Gastroesophageal sphincter (tissue), 3 donors: Measurements from ENCODE around the gene GDPD5.

Experiments used
- EP300 ChIP-seq: sonication (generic); formaldehyde crosslinking; IDR thresholded peaks from one replicate; pipeline ENCODE4 v1.6.1; 2017; ENCODE audit warnings: antibody characterized with exemption, mild to moderate bottlenecking
- POLR2A ChIP-seq, 2 donors: fragments of 450-650 bp; IDR thresholded peaks; one replicate each; pipeline ENCODE4 v1.6.1; 2017; ENCODE audit warnings: antibody characterized with exemption in 2 of 2, mild to moderate bottlenecking in 2 of 2, moderate library complexity in 1 of 2
- TF ChIP-seq, protein P1 (sequence below), 4 experiments: fragments of 200-600 bp in 2 of 4; fragments of 450-650 bp in 2 of 4; sonication (generic) in 1 of 4; IDR thresholded peaks; one replicate each; pipeline ENCODE4 v1.5.1; 2017 to 2019; ENCODE audit warnings: antibody characterized with exemption in 4 of 4, mild to moderate bottlenecking in 2 of 4, moderate library complexity in 2 of 4

DNA sequence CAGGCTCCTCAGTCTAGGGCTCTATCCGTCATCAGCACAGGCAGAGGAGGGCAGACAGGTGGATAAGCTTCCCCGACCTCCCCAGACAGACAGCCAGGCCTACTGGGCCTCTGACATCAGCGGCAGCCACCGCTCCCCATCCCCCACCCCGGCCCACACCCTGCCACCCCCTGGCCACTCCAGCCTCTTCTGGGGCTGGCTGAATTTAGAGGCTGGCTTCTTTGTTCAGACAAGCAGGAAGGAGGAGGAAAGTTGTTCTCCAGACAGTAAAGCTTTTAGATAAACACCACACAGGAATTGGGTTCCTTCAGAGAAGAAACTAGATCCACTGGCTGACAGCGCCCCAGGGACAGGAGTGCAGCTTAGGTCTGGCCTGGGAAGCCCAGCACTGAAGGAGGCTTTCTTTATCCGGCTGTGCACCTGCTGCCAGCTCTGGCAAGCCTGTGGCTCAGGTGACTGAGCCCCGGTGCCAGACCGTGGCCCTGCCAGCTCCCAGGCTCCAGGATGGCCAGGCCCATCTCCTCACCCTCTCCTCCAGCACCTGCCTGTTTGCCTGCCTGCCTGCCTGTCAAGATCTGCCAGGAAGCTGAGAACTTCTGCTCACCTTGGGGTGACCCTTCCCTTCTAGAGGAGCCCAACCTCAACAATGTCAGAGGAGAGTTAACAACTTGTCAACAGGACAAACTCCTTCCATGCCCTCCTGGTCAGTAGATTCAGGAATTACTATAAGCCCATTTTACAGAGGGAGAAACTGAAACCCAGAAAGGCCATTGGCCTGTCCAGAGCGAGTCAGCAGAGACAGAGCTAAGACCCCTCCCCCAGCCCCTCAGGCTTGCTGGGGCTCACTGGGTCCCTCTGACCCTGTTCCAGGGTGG lies 48.8 kb downstream of the GDPD5 start:
- TF ChIP-seq, protein P1, sequence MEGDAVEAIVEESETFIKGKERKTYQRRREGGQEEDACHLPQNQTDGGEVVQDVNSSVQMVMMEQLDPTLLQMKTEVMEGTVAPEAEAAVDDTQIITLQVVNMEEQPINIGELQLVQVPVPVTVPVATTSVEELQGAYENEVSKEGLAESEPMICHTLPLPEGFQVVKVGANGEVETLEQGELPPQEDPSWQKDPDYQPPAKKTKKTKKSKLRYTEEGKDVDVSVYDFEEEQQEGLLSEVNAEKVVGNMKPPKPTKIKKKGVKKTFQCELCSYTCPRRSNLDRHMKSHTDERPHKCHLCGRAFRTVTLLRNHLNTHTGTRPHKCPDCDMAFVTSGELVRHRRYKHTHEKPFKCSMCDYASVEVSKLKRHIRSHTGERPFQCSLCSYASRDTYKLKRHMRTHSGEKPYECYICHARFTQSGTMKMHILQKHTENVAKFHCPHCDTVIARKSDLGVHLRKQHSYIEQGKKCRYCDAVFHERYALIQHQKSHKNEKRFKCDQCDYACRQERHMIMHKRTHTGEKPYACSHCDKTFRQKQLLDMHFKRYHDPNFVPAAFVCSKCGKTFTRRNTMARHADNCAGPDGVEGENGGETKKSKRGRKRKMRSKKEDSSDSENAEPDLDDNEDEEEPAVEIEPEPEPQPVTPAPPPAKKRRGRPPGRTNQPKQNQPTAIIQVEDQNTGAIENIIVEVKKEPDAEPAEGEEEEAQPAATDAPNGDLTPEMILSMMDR (IDR thresholded peaks at IDR 0.05) = no peak
- TF ChIP-seq POLR2A (IDR thresholded peaks at IDR 0.05) = no peak
- no peak for TF ChIP-seq EP300
